Tibial nerve (tissue), 4 donors: ENCODE results near the gene PMPCB. TPM values are rescaled to one million over a fixed set of nuclear protein-coding genes. Genes with fewer than 3 reads are reported as not detected.
"Not testable (repeated sequence)": the region's sequence is repeated elsewhere in the genome, so short reads cannot be mapped to it uniquely, and the experiment has no call there.

Source experiments
- DNase-seq, 2 donors: peaks; one replicate each; pipeline ENCODE4 v3.0.0-alpha.2; 2019; ENCODE audit warnings: low spot score in 2 of 2
- H3K27ac ChIP-seq, 4 donors: fragments of 200-600 bp; sonication (generic) in 3 of 4; one replicate each; pipeline ENCODE4 v1.5.1; 2017 to 2019; ENCODE audit warnings: mild to moderate bottlenecking in 1 of 4
- H3K27me3 ChIP-seq, 2 donors: fragments of 200-600 bp; sonication (generic) in 1 of 2; one replicate each; pipeline versions ENCODE4 v1.5.1 to v1.6.0; 2017 to 2019
- H3K36me3 ChIP-seq, 3 donors: fragments of 200-600 bp; sonication (generic); one replicate each; pipeline ENCODE4 v1.5.1; 2018 to 2019
- H3K4me1 ChIP-seq, 4 donors: fragments of 200-600 bp; sonication (generic) in 3 of 4; one replicate each; pipeline ENCODE4 v1.5.1; 2017 to 2019
- H3K4me3 ChIP-seq, 4 donors: fragments of 200-600 bp; sonication (generic) in 3 of 4; one replicate each; pipeline ENCODE4 v1.5.1; 2017 to 2019; ENCODE audit warnings: mild to moderate bottlenecking in 1 of 4, moderate library complexity in 1 of 4
- H3K9me3 ChIP-seq, 4 donors: fragments of 200-600 bp; sonication (generic) in 3 of 4; one replicate each; pipeline ENCODE4 v1.5.1; 2017 to 2019
- CTCF ChIP-seq, 5 experiments: fragments of 200-600 bp in 3 of 5; fragments of 450-650 bp in 2 of 5; sonication (generic) in 3 of 5; IDR thresholded peaks; one replicate each; pipeline ENCODE4 v1.5.1; 2016 to 2019; ENCODE audit warnings: antibody characterized with exemption in 5 of 5, mild to moderate bottlenecking in 3 of 5, moderate library complexity in 2 of 5
- EP300 ChIP-seq, 2 donors: sonication (generic); formaldehyde crosslinking; IDR thresholded peaks; one replicate each; pipeline ENCODE4 v1.6.1; 2017; ENCODE audit warnings: antibody characterized with exemption in 2 of 2, mild to moderate bottlenecking in 1 of 2
- POLR2A ChIP-seq, 2 donors: fragments of 450-650 bp; IDR thresholded peaks; one replicate each; pipeline ENCODE4 v1.6.1; 2017; ENCODE audit warnings: antibody characterized with exemption in 2 of 2, mild to moderate bottlenecking in 2 of 2, moderate library complexity in 2 of 2
- WGBS, 2 donors: methylation state at CpG; one replicate each; pipeline ENCODE4 v1.1.5; 2018; 5-methylcytosine and 5-hydroxymethylcytosine counted together
- total RNA-seq, 4 donors: library from RNA; depleted of rRNA; stranded (reverse); fragments of >200 nt; gene quantifications; one replicate each; pipeline ENCODE4 v1.1.0, GENCODE V29; 2016

The PMPCB gene
- total RNA-seq, 4 donors from 2014 or later, result 31.8 to 44.3 (median 41.1) TPM

GRCh38 chr7:103282802-103283427 is 14.3 kb upstream of the PMPCB start:
- H3K4me1 ChIP-seq, result peaks cover 0 to 13% (median 0%) of the 10 kb centered on the region in 4 donors
- TF ChIP-seq CTCF (IDR thresholded peaks at IDR 0.05), result peak in 1 of 5 experiments; percentile 6
- not testable (repeated sequence) for H3K9me3 ChIP-seq, DNase-seq, H3K36me3 ChIP-seq, H3K4me3 ChIP-seq, H3K27ac ChIP-seq, H3K27me3 ChIP-seq
- 33 to 46% methylated on average over 3 of the region's 3 CpGs for WGBS, 2 donors

- TF ChIP-seq CTCF (IDR thresholded peaks at IDR 0.05), result no peak
- TF ChIP-seq EP300 (IDR thresholded peaks at IDR 0.05), result no peak
- no peak for TF ChIP-seq POLR2A (IDR thresholded peaks at IDR 0.05)
- no peak overlapping the region for H3K27ac ChIP-seq
- H3K9me3 ChIP-seq, result no peaks in the 10 kb centered on the region
- H3K36me3 ChIP-seq, result no peaks in the 10 kb centered on the region
- DNase-seq, result no peak
- H3K4me1 ChIP-seq, result peaks cover 0 to 5% (median 0%) of the 10 kb centered on the region in 4 donors
- no peak overlapping the region for H3K4me3 ChIP-seq
- 51 to 56% methylated on average over 3 of the region's 3 CpGs for WGBS, 2 donors
- no peaks in the 10 kb centered on the region for H3K27me3 ChIP-seq
Measured at GRCh38 chr7:103292122-103292521, 5.1 kb upstream of the PMPCB start.

- H3K27ac ChIP-seq, result no peak overlapping the region
- H3K4me3 ChIP-seq, result no peak overlapping the region
- H3K9me3 ChIP-seq, result no peaks in the 10 kb centered on the region
- 94 to 97% methylated on average over 1 of the region's 1 CpG for WGBS, 2 donors
- peaks cover 0 to 13% (median 8%) of the 10 kb centered on the region in 4 donors for H3K4me1 ChIP-seq
- no peaks in the 10 kb centered on the region for H3K27me3 ChIP-seq
- TF ChIP-seq POLR2A (IDR thresholded peaks at IDR 0.05) (no peak), CTCF (IDR thresholded peaks at IDR 0.05) (no peak), EP300 (IDR thresholded peaks at IDR 0.05) (no peak)
- DNase-seq, result no peak
- H3K36me3 ChIP-seq, result no peaks in the 10 kb centered on the region
Measured at GRCh38 chr7:103293526-103293925, 3.7 kb upstream of the PMPCB start.

GRCh38 chr7:103297837-103298179 is 573 bp downstream of the PMPCB start:
- Histone ChIP-seq H3K4me1 (peaks cover 0 to 31% (median 12%) of the 10 kb centered on the region in 4 donors), H3K27ac (peak overlapping the region in 3 of 4 donors; percentile 83 to 92 (median 86)), H3K4me3 (peak overlapping the region; percentile 62 to 96 (median 82)), H3K27me3 (no peaks in the 10 kb centered on the region), H3K9me3 (no peaks in the 10 kb centered on the region), H3K36me3 (peaks cover 0 to 37% (median 15%) of the 10 kb centered on the region in 3 donors)
- WGBS, 2 donors, result 1 to 2% methylated on average over 7 of the region's 7 CpGs
- no peak for DNase-seq
- TF ChIP-seq EP300 (IDR thresholded peaks at IDR 0.05) (no peak), POLR2A (IDR thresholded peaks at IDR 0.05) (no peak), CTCF (IDR thresholded peaks at IDR 0.05) (no peak)

- peaks cover 0 to 31% (median 12%) of the 10 kb centered on the region in 4 donors for H3K4me1 ChIP-seq
- no peak overlapping the region for H3K4me3 ChIP-seq
- peaks cover 0 to 55% (median 19%) of the 10 kb centered on the region in 3 donors for H3K36me3 ChIP-seq
- TF ChIP-seq POLR2A (IDR thresholded peaks at IDR 0.05) (no peak), CTCF (IDR thresholded peaks at IDR 0.05) (no peak), EP300 (IDR thresholded peaks at IDR 0.05) (no peak)
- no peak for DNase-seq
- no peak overlapping the region for H3K27ac ChIP-seq
- no peaks in the 10 kb centered on the region for H3K27me3 ChIP-seq
- no peaks in the 10 kb centered on the region for H3K9me3 ChIP-seq
- WGBS, 2 donors, result 89 to 91% methylated on average over 6 of the region's 6 CpGs
Measured at GRCh38 chr7:103299660-103300059, 2.4 kb downstream of the PMPCB start.
